ENCODE results near the gene ATP2A1. TPM values are rescaled to one million over a fixed set of nuclear protein-coding genes. Genes with fewer than 3 reads are reported as not detected.

The ATP2A1 gene
- total and polyA plus RNA-seq, 2 experiments from 2014 or later: 0.13 to 2.3 TPM

- TF ChIP-seq, protein P1, sequence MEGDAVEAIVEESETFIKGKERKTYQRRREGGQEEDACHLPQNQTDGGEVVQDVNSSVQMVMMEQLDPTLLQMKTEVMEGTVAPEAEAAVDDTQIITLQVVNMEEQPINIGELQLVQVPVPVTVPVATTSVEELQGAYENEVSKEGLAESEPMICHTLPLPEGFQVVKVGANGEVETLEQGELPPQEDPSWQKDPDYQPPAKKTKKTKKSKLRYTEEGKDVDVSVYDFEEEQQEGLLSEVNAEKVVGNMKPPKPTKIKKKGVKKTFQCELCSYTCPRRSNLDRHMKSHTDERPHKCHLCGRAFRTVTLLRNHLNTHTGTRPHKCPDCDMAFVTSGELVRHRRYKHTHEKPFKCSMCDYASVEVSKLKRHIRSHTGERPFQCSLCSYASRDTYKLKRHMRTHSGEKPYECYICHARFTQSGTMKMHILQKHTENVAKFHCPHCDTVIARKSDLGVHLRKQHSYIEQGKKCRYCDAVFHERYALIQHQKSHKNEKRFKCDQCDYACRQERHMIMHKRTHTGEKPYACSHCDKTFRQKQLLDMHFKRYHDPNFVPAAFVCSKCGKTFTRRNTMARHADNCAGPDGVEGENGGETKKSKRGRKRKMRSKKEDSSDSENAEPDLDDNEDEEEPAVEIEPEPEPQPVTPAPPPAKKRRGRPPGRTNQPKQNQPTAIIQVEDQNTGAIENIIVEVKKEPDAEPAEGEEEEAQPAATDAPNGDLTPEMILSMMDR (IDR thresholded peaks at IDR 0.05; ENCODE audit: poor library complexity): no peak
- TF ChIP-seq EZH2phosphoT487 (IDR thresholded peaks at IDR 0.05; ENCODE audit: low read depth, severe bottlenecking, unreplicated experiment) (no peak), EZH2 (IDR thresholded peaks at IDR 0.05; ENCODE audit: borderline replicate concordance) (no peak)
- Histone ChIP-seq H3K4me1 (ENCODE audit: insufficient read depth) (no peaks in the 10 kb centered on the region), H3K9me3 (ENCODE audit: low read depth) (no peaks in the 10 kb centered on the region), H3K27me3 (no peaks in the 10 kb centered on the region), H2AFZ (no peak overlapping the region), H3K79me2 (no peaks in the 10 kb centered on the region), H3K4me3 (no peak overlapping the region), H3K9me2 (replicated peaks; ENCODE audit: insufficient read depth) (no peaks in the 10 kb centered on the region), H3K36me3 (replicated peaks; ENCODE audit: insufficient read depth, low read depth) (peaks cover 4% of the 10 kb centered on the region), H4K20me1 (ENCODE audit: insufficient read depth, poor library complexity, severe bottlenecking) (no peaks in the 10 kb centered on the region), H3K27ac (no peak overlapping the region), H3K4me2 (no peak overlapping the region)
- no peak for DNase-seq (ENCODE audit: low spot score)
- WGBS (ENCODE audit: low lambda C conversion rate, missing lambda C conversion rate): 95% methylated on average over 14 of the region's 14 CpGs
Measured at GRCh38 chr16:28839004-28839639, 39.2 kb upstream of the ATP2A1 start.

- Histone ChIP-seq H3K79me2 (peaks cover 6% of the 10 kb centered on the region), H3K27ac (no peak overlapping the region), H3K9me3 (ENCODE audit: low read depth) (no peaks in the 10 kb centered on the region), H3K27me3 (no peaks in the 10 kb centered on the region), H4K20me1 (ENCODE audit: insufficient read depth, poor library complexity, severe bottlenecking) (no peaks in the 10 kb centered on the region), H3K4me2 (no peak overlapping the region), H3K36me3 (replicated peaks; ENCODE audit: insufficient read depth, low read depth) (peaks cover 1% of the 10 kb centered on the region), H3K9me2 (replicated peaks; ENCODE audit: insufficient read depth) (no peaks in the 10 kb centered on the region), H3K4me3 (no peak overlapping the region), H3K4me1 (ENCODE audit: insufficient read depth) (no peaks in the 10 kb centered on the region), H2AFZ (no peak overlapping the region)
- no peak for DNase-seq (ENCODE audit: low spot score)
- TF ChIP-seq, protein P1 (IDR thresholded peaks at IDR 0.05; ENCODE audit: poor library complexity): no peak
- no peak for TF ChIP-seq EZH2 (IDR thresholded peaks at IDR 0.05; ENCODE audit: borderline replicate concordance)
- no peak for TF ChIP-seq EZH2phosphoT487 (IDR thresholded peaks at IDR 0.05; ENCODE audit: low read depth, severe bottlenecking, unreplicated experiment)
- 39% methylated on average over 1 of the region's 1 CpG for WGBS (ENCODE audit: low lambda C conversion rate, missing lambda C conversion rate)
Measured at GRCh38 chr16:28839899-28840298, 38.4 kb upstream of the ATP2A1 start.

GRCh38 chr16:28842696-28843095 lies 35.6 kb upstream of the ATP2A1 start:
- TF ChIP-seq EZH2phosphoT487 (IDR thresholded peaks at IDR 0.05; ENCODE audit: low read depth, severe bottlenecking, unreplicated experiment) (no peak), EZH2 (IDR thresholded peaks at IDR 0.05; ENCODE audit: borderline replicate concordance) (no peak)
- TF ChIP-seq, protein P1 (IDR thresholded peaks at IDR 0.05; ENCODE audit: poor library complexity): no peak
- 95% methylated on average over 7 of the region's 7 CpGs for WGBS (ENCODE audit: low lambda C conversion rate, missing lambda C conversion rate)
- H3K79me2 ChIP-seq: peaks cover 24% of the 10 kb centered on the region
- H3K27me3 ChIP-seq: no peaks in the 10 kb centered on the region
- no peaks in the 10 kb centered on the region for H3K9me3 ChIP-seq (ENCODE audit: low read depth)
- no peak overlapping the region for H2AFZ ChIP-seq
- H3K4me1 ChIP-seq (ENCODE audit: insufficient read depth): peaks cover 4% of the 10 kb centered on the region
- no peak overlapping the region for H3K4me3 ChIP-seq
- no peak overlapping the region for H3K27ac ChIP-seq
- H3K4me2 ChIP-seq: no peak overlapping the region
- H4K20me1 ChIP-seq (ENCODE audit: insufficient read depth, poor library complexity, severe bottlenecking): peaks cover 2% of the 10 kb centered on the region
- no peaks in the 10 kb centered on the region for H3K36me3 ChIP-seq (replicated peaks; ENCODE audit: insufficient read depth, low read depth)
- DNase-seq (ENCODE audit: low spot score): no peak
- H3K9me2 ChIP-seq (replicated peaks; ENCODE audit: insufficient read depth): no peaks in the 10 kb centered on the region
